ENCODE measurements around the gene FGF12.

The FGF12 gene

DNA sequence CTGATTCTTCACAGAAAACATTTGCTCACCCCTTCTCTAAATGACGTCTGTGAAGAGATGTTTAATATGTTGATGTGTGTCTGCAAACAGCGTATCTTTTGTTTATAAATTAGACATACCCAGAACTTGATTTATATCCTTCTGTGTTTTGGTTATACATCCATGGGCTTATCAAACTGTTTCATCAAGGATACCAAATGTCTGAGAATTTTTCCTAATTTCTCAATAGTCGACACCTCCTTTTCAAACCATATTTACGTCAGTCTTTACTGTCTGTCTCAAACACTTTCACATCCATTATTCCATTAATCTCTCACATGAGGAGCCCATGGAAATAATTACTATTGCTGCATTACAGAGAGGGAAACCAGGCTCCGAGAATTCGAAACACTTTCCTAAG, 85.4 kb downstream of the FGF12 start:
- H3K27me3 ChIP-seq = no peaks in the 10 kb centered on the region
- H3K4me3 ChIP-seq (ENCODE audit: low read depth, low read length) = no peak overlapping the region
- TF ChIP-seq, protein P1, sequence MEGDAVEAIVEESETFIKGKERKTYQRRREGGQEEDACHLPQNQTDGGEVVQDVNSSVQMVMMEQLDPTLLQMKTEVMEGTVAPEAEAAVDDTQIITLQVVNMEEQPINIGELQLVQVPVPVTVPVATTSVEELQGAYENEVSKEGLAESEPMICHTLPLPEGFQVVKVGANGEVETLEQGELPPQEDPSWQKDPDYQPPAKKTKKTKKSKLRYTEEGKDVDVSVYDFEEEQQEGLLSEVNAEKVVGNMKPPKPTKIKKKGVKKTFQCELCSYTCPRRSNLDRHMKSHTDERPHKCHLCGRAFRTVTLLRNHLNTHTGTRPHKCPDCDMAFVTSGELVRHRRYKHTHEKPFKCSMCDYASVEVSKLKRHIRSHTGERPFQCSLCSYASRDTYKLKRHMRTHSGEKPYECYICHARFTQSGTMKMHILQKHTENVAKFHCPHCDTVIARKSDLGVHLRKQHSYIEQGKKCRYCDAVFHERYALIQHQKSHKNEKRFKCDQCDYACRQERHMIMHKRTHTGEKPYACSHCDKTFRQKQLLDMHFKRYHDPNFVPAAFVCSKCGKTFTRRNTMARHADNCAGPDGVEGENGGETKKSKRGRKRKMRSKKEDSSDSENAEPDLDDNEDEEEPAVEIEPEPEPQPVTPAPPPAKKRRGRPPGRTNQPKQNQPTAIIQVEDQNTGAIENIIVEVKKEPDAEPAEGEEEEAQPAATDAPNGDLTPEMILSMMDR (IDR thresholded peaks at IDR 0.05; ENCODE audit: low read depth, low read length) = no peak

DNA sequence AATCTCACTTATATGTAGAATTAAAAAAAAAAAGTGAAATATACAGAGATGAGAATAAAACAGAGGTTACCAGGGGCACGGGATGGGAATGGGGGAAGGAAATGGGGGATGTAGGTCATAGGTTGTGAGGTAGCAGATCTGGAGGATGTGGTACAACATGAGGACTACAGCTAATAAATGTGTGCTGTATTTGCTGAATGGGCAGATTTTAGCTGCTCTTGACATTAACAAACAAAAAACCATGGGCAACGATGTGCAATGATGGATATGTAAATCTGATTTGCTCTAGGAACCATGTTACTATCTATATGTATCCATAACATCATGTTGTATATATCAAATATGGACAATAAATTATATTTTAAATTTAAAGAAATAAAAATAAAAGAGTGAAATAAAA, 87.4 kb downstream of the FGF12 start:
- TF ChIP-seq, protein P1 (IDR thresholded peaks at IDR 0.05; ENCODE audit: low read depth, low read length) = no peak
- Histone ChIP-seq H3K9me3 (no peaks in the 10 kb centered on the region), H3K4me1 (no peaks in the 10 kb centered on the region), H3K4me3 (ENCODE audit: low read depth, low read length) (no peak overlapping the region), H3K27me3 (no peaks in the 10 kb centered on the region), H3K36me3 (no peaks in the 10 kb centered on the region)
- no peak for DNase-seq

More for the DNA sequence above, 85.4 kb downstream of the FGF12 start:
- Histone ChIP-seq H3K4me1 (no peaks in the 10 kb centered on the region), H3K9me3 (no peaks in the 10 kb centered on the region), H3K36me3 (no peaks in the 10 kb centered on the region)
- DNase-seq = no peak

DNA sequence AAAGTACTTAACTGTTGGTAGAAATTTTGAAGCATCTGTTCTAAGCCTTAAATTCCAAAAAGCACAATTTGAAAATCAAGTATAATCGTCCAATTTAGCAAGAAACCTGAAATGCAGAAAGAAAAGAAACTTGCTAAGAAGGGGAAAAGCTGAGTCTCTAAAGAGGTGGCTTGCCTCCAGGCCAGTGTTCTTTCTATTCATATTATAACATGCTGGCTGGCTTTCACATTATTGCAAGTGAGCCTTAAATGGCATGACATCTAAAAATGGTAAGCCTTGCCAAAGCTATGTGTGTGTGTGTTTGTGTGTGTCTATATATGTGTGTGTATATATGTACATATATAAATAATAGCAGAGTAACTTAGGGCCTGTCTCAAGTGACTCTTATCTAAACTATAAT, 89.5 kb downstream of the FGF12 start:
- no peaks in the 10 kb centered on the region for H3K36me3 ChIP-seq
- H3K4me3 ChIP-seq (ENCODE audit: low read depth, low read length) = no peak overlapping the region
- DNase-seq = no peak
- no peaks in the 10 kb centered on the region for H3K4me1 ChIP-seq
- TF ChIP-seq, protein P1 (IDR thresholded peaks at IDR 0.05; ENCODE audit: low read depth, low read length) = no peak
- H3K27me3 ChIP-seq = no peaks in the 10 kb centered on the region
- no peaks in the 10 kb centered on the region for H3K9me3 ChIP-seq

DNA sequence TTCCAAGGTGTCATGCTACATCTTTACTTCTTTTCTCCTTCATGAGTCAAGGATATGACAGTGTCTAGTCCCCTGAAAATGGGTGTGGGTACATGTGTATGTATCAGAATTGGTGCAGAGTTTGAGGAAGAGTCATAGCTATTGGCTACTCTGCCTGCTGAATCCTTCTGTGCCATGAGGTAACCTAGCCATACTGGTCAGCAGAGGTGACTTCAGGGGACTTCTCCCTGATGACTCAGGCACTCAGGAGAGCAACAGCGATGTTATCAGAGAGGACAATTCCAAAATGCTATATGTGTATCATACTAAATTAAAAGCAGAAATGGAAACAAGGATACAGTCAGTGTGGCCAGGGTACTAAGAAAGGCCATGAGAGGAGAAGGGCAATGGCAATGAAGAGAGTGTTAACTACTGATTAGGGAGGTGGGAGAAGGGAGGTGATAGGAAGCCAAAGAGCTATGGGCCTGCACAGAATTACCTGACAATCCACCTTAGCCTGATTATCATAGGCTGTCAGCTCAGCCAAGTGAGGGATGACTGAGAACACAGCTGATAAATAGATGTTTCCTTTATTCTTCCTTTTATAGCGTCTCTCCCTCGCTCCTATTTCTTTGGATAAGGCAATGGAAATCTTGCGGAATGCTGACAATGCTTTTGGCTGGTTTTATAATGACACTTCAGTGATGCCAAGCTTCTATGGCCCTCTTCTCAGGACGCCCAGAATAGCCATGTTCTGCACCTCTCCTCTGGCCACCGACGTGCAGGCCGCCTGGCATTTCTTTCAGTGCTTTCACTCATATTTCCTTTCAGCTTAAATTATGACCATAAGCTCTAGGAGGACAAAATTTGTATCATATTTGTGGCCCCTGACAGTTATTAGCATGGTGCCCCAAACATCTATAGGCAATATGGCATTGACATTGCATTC, 90.6 kb downstream of the FGF12 start:
- DNase-seq = no peak
- Histone ChIP-seq H3K9me3 (no peaks in the 10 kb centered on the region), H3K27me3 (no peaks in the 10 kb centered on the region), H3K36me3 (no peaks in the 10 kb centered on the region), H3K4me1 (no peaks in the 10 kb centered on the region), H3K4me3 (ENCODE audit: low read depth, low read length) (no peak overlapping the region)
- TF ChIP-seq, protein P1 (IDR thresholded peaks at IDR 0.05; ENCODE audit: low read depth, low read length) = no peak

DNA sequence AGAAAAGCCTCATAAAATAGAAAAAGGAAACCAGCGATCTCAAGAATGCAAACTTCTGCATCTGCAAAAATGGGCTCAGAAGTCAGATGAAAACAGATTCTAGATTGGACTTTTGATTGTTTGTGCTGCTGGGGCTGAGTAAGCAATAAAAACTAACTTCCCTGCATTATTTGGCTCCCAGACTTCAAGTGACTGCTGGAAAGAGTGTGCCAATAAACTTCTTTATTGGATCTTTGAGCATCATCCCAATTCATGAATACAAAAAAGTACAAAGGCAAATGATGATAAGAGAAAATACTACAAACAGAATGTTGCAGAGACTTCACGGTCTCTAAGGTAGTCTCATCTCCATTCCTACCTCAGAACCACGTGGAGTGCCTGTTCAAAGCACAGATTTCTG, 97.9 kb downstream of the FGF12 start:
- TF ChIP-seq, protein P1 (IDR thresholded peaks at IDR 0.05; ENCODE audit: low read depth, low read length) = no peak
- DNase-seq = no peak
- Histone ChIP-seq H3K9me3 (no peaks in the 10 kb centered on the region), H3K4me3 (ENCODE audit: low read depth, low read length) (no peak overlapping the region), H3K36me3 (no peaks in the 10 kb centered on the region), H3K27me3 (no peaks in the 10 kb centered on the region), H3K4me1 (no peaks in the 10 kb centered on the region)

DNA sequence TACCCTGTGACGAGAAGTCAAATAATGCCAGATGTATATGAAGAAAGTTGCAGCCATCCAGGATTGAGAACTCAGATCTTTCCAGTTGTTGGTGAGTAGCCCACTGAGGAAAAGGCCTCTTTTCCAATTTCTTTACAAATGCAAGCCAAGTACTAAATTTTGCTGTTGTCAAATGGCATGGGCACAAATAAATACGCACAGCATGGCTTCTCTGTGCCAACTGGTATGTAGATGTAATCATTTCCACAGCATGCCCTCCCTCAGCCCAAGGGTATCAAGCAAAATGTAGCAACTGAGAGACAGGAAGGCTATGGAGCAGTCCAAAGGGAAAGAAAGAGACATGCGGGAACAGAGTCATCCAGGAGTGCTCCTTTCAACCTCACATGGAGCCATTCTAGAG, 105.4 kb downstream of the FGF12 start:
- H3K27me3 ChIP-seq = no peaks in the 10 kb centered on the region
- no peaks in the 10 kb centered on the region; the same call in 1 of the 2 replicates for H3K9me3 ChIP-seq
- no peak for DNase-seq
- H3K36me3 ChIP-seq = no peaks in the 10 kb centered on the region
- no peaks in the 10 kb centered on the region for H3K4me1 ChIP-seq
- no peak overlapping the region for H3K4me3 ChIP-seq (ENCODE audit: low read depth, low read length)
- TF ChIP-seq, protein P1 (IDR thresholded peaks at IDR 0.05; ENCODE audit: low read depth, low read length) = no peak
